ENCODE results near the gene NUP205.

DNA sequence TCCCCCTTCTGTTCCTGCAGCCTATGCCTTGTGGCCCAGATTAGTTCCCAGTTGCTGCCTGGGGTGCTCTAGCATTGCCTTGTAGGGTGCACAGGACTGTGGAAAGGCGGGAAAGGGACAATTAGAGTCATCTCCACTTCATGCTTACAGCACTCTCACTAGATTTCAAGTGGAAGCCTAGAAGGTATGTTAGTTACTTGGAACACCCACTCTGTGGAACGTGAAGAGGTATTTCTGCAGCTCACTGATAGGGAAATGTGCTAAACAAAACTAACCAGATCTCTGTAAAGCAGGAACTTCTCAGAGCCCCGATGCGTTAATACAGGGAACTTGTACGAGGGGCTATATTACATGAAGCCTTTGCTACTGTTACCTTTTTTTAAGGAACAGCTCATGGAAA is 124.0 kb downstream of the NUP205 start:
- TF ChIP-seq CTCF (IDR thresholded peaks at IDR 0.05) (no peak), POLR2A (IDR thresholded peaks at IDR 0.05) (no peak)

All from suprapubic skin (tissue), 3 donors.